GM12875 (cell line): Measurements from ENCODE around the gene C1orf105.

Experiments
- H3K4me3 ChIP-seq: one replicate; pipeline ENCODE4 v1.5.1; 2011; ENCODE audit warnings: low read depth, low read length, control low read depth
- TF ChIP-seq, protein P1 (sequence below): IDR thresholded peaks from 2 replicates; pipeline ENCODE4 v1.5.1; 2011; ENCODE audit warnings: low read depth, mild to moderate bottlenecking, control low read depth, inconsistent platforms, low read length, moderate library complexity, borderline replicate concordance; ENCODE audit not compliant: insufficient read depth

C1orf105 gene

GRCh38 chr1:172442404-172442803, 21.9 kb downstream of the C1orf105 start:
- TF ChIP-seq, protein P1, sequence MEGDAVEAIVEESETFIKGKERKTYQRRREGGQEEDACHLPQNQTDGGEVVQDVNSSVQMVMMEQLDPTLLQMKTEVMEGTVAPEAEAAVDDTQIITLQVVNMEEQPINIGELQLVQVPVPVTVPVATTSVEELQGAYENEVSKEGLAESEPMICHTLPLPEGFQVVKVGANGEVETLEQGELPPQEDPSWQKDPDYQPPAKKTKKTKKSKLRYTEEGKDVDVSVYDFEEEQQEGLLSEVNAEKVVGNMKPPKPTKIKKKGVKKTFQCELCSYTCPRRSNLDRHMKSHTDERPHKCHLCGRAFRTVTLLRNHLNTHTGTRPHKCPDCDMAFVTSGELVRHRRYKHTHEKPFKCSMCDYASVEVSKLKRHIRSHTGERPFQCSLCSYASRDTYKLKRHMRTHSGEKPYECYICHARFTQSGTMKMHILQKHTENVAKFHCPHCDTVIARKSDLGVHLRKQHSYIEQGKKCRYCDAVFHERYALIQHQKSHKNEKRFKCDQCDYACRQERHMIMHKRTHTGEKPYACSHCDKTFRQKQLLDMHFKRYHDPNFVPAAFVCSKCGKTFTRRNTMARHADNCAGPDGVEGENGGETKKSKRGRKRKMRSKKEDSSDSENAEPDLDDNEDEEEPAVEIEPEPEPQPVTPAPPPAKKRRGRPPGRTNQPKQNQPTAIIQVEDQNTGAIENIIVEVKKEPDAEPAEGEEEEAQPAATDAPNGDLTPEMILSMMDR: no peak
- H3K4me3 ChIP-seq: no peak overlapping the region

- TF ChIP-seq, protein P1: no peak
- H3K4me3 ChIP-seq: peak overlapping the region; percentile 76
These were observed 22.5 kb downstream of the C1orf105 start for GRCh38 chr1:172442843-172443565.

GRCh38 chr1:172443666-172444453, 23.4 kb downstream of the C1orf105 start, which contains the start of gene PIGC:
PIGC (minus strand) TSS chr1:172444069; CDS start chr1:172442622, 1,447 bp downstream.
- peak within 1 kb of the TSS; percentile 76 for H3K4me3 ChIP-seq
- TF ChIP-seq, protein P1: peak; percentile 91

GRCh38 chr1:172446547-172446946, 26.1 kb downstream of the C1orf105 start:
- TF ChIP-seq, protein P1: no peak
- no peak overlapping the region for H3K4me3 ChIP-seq

GRCh38 chr1:172447641-172448040, 27.2 kb downstream of the C1orf105 start:
- H3K4me3 ChIP-seq: no peak overlapping the region
- TF ChIP-seq, protein P1: no peak

DNA sequence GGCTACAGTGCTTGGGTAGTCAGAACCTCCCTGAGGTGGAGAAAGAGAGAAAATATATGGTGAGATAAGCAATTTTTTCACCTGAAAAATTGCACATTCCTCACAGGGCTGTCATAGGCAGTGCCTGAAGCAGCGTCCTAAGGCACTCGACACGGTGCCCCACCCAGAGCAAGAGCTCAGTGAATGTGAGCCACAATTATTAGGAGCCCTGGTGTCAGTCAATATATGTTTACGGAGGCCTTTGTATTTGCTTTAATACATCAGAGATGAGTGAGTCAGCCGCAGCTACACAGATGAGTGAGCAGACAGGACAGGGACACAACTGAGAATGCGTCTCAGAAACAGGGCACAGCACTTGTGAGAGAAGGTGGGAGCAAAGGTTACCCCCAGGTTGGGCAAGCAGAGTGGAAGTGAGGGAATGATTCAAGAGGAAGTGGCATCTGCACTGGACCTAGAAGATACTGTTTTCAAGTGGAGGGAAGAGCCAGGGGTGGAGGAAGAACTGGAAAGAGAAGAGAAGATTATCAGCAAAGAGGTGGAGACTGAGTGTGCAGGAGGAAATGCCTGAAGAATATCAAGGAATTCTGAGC, 28.6 kb downstream of the C1orf105 start:
- no peak overlapping the region for H3K4me3 ChIP-seq
- TF ChIP-seq, protein P1: no peak
